ENCODE measurements around the gene MS4A8. TPM values are rescaled to one million over a fixed set of nuclear protein-coding genes. Genes with fewer than 3 reads are reported as not detected.

Gene MS4A8
- total RNA-seq, 1 donor from 2014 or later = not detected

DNA sequence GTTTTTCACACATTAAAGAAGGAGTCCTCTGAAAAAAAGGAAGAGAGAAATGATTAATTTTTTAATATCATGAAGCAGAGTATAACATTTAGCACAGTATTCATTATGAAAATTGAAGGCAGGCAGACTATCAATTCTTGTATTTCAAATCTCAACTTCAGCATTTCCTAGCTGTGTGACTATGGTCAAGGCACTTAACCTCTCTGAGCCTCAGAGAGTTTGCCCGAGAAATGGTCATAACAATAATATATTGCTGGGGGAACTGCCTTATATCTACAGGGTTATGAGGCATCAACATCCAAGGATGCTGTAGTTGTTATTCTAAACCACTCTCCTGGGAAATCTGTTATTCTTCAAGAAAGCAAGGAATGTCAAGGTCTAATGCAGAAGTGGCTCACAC lies 26.2 kb downstream of the MS4A8 start:
- intact Hi-C loops (cut with DNase I) = no loop called here

DNA sequence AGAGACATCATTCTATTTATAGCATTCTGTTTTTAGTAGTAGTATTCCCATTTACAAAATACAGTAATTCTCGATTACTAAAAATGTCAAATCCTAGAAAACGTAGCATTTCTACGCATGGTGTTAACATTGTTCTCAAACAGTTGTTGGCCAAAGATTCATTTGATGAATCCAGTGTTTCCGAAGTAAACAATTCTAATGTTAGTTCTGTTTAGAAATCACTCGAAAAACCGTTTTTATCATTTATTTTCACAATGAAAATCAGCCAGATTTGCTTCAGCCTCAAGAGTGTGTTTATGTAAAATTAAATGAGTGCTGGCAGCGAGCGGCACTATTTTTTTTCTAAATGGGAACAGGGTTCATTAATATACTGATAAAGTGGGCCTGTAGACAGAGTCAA lies 32.2 kb downstream of the MS4A8 start:
- no peak overlapping the region for H3K4me3 ChIP-seq
- no peak for TF ChIP-seq CTCF (IDR thresholded peaks at IDR 0.05)
- DNase-seq = no peak
- H3K27me3 ChIP-seq = no peaks in the 10 kb centered on the region
- no peak overlapping the region for H3K27ac ChIP-seq
- no peak for ATAC-seq
- no peaks in the 10 kb centered on the region for H3K9me3 ChIP-seq
- intact Hi-C loops (cut with DNase I) = no loop called here
- no peaks in the 10 kb centered on the region for H3K36me3 ChIP-seq
- no peaks in the 10 kb centered on the region for H3K4me1 ChIP-seq

More for the DNA sequence above, 26.2 kb downstream of the MS4A8 start:
- H3K27ac ChIP-seq = no peak overlapping the region
- no peaks in the 10 kb centered on the region for H3K36me3 ChIP-seq
- no peaks in the 10 kb centered on the region for H3K4me1 ChIP-seq
- no peaks in the 10 kb centered on the region for H3K9me3 ChIP-seq
- no peaks in the 10 kb centered on the region for H3K27me3 ChIP-seq
- ATAC-seq = no peak
- no peak for DNase-seq
- H3K4me3 ChIP-seq = no peak overlapping the region
- TF ChIP-seq CTCF (IDR thresholded peaks at IDR 0.05) = no peak

- Histone ChIP-seq H3K36me3 (no peaks in the 10 kb centered on the region), H3K27me3 (no peaks in the 10 kb centered on the region), H3K9me3 (no peaks in the 10 kb centered on the region), H3K27ac (no peak overlapping the region), H3K4me3 (no peak overlapping the region), H3K4me1 (no peaks in the 10 kb centered on the region)
- no peak for DNase-seq
- TF ChIP-seq CTCF (IDR thresholded peaks at IDR 0.05) = no peak
- intact Hi-C loops (cut with DNase I) = no loop called here
- ATAC-seq = no peak
These were observed 34.9 kb downstream of the MS4A8 start for GRCh38 chr11:60734279-60734678.

DNA sequence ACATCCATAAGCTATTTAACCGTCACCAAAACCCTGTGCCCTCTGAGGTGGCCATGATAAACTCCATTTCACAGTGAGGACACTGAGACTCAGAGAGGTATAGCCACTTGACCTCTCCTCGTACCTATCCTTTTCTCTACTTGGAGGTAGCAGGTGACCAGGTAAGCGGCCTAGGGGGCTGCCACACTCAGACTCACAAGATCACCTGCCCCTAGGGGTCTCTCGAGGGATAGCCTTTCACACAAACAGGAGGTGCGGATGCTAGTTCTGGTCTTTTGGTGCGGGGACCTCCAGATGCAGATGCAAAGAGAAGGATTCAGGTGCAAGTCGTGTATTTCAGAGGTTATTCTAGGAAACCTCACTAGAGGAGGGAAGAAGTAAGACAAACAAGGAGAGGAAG lies 39.7 kb downstream of the MS4A8 start:
- no peak for DNase-seq
- no peaks in the 10 kb centered on the region for H3K9me3 ChIP-seq
- H3K27ac ChIP-seq = no peak overlapping the region
- no peak for ATAC-seq
- no peaks in the 10 kb centered on the region for H3K27me3 ChIP-seq
- TF ChIP-seq CTCF (IDR thresholded peaks at IDR 0.05) = no peak
- intact Hi-C loops (cut with DNase I) = no loop called here
- no peak overlapping the region for H3K4me3 ChIP-seq
- H3K36me3 ChIP-seq = no peaks in the 10 kb centered on the region
- H3K4me1 ChIP-seq = no peaks in the 10 kb centered on the region

- no peak overlapping the region for H3K4me3 ChIP-seq
- peak; percentile 61 for ATAC-seq
- H3K36me3 ChIP-seq = no peaks in the 10 kb centered on the region
- H3K27me3 ChIP-seq = no peaks in the 10 kb centered on the region
- TF ChIP-seq CTCF (IDR thresholded peaks at IDR 0.05) = no peak
- intact Hi-C loops (cut with DNase I) = no loop called here
- no peaks in the 10 kb centered on the region for H3K4me1 ChIP-seq
- H3K9me3 ChIP-seq = no peaks in the 10 kb centered on the region
- DNase-seq = no peak
- no peak overlapping the region for H3K27ac ChIP-seq
These were observed 41.2 kb downstream of the MS4A8 start for GRCh38 chr11:60740573-60740972.

DNA sequence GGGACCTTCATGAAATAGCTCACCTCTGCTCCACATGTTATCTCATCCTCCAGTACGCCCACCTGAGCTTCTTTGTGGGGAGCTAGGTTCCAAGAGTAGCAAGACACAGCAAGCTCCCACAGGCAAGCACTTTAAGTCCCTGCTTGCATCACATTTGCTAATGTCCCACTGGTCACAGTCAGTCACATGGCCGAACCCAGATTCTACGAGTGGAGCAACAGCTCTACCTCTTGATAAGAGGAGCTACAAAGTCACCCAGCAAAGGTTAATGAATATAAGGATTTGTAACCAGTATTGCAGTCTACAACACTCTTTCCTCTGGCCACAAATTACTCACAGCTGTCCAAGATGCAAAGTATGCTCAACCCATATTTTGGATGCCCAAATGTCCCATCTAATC lies 42.0 kb downstream of the MS4A8 start:
- H3K4me3 ChIP-seq = no peak overlapping the region
- H3K27ac ChIP-seq = no peak overlapping the region
- no peaks in the 10 kb centered on the region for H3K27me3 ChIP-seq
- H3K36me3 ChIP-seq = no peaks in the 10 kb centered on the region
- H3K4me1 ChIP-seq = no peaks in the 10 kb centered on the region
- intact Hi-C loops (cut with DNase I) = no loop called here
- H3K9me3 ChIP-seq = no peaks in the 10 kb centered on the region
- ATAC-seq = no peak
- no peak for DNase-seq
- TF ChIP-seq CTCF (IDR thresholded peaks at IDR 0.05) = no peak

Data from upper lobe of right lung (tissue), 1 donor.